Activated gamma-delta T cell treated with Interleukin-2 at 50 U/mL for 16 hours (primary cell): ENCODE measurements around the gene CACNA1G.

Source experiments
- DNase-seq: peaks from one replicate; pipeline ENCODE4 v3.0.0-alpha.2; 2020

Gene CACNA1G

GRCh38 chr17:50635732-50635981 lies 75.1 kb downstream of the CACNA1G start:
- no peak for DNase-seq

DNA sequence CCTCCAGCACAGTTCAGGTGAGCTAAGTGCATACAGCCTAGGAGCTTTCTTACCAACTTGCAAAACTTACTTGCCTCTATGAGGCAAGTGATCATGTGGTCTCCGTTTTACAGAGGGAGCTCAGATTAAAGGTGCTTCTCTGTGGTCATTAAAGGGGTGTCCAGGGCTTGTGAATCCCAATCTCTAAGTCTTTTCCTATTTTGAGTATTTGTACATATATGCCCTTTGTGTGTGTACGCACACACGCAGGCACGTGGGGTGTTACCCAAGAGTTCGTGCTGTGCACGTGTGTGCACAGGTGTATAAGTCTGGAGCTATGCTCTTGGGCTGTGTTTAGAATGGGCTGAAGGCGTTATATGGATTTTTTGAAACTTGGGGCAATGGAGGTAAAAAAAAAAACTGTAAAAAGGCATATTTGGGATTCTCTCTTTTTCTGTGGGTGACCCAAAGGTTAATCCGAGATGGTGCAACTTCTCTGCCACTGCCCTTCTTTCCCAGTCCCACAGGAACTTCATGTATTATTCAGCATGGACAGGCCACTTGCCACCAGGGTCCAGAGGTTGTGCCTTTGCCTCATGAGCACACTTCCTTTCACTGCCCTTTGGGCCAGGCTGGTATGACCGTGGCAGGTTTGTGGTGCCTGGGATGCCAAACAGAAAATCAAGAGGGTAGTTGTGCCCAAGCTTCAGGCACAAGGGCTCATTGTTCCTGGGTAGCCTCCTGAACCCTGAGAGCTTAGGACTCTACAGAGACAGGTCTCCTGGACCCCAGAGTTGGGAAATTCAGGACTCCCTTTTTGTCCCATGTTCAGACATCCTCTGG lies 75.7 kb downstream of the CACNA1G start:
- no peak for DNase-seq

DNA sequence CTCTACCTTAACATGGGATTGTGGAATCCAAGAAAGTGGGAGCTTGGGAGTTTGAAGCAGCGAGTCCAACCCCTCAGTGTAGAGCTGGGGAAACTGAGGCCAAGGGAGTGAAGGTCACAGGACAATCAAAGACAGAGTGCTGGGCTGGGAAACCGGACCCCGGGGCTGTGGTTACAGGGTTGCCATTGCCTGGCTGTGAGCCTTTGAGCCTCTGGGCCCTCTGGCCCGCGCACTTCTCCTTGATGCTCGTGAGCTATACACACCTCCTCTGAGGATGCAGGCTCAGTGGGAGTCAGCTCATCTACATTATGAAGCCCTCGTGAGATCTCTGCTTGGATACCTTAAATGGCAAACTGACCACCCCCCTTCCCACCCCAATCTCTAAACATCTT lies 76.3 kb downstream of the CACNA1G start:
- DNase-seq = no peak

- no peak for DNase-seq
Observed at GRCh38 chr17:50637829-50638605, 77.5 kb downstream of the CACNA1G start.

GRCh38 chr17:50638606-50638965 lies 78.1 kb downstream of the CACNA1G start:
- DNase-seq = no peak

GRCh38 chr17:50638966-50639713 lies 78.6 kb downstream of the CACNA1G start:
- DNase-seq = no peak

GRCh38 chr17:50640686-50641351 lies 80.3 kb downstream of the CACNA1G start:
- DNase-seq = no peak

GRCh38 chr17:50641357-50641756 lies 80.8 kb downstream of the CACNA1G start:
- DNase-seq = no peak

DNA sequence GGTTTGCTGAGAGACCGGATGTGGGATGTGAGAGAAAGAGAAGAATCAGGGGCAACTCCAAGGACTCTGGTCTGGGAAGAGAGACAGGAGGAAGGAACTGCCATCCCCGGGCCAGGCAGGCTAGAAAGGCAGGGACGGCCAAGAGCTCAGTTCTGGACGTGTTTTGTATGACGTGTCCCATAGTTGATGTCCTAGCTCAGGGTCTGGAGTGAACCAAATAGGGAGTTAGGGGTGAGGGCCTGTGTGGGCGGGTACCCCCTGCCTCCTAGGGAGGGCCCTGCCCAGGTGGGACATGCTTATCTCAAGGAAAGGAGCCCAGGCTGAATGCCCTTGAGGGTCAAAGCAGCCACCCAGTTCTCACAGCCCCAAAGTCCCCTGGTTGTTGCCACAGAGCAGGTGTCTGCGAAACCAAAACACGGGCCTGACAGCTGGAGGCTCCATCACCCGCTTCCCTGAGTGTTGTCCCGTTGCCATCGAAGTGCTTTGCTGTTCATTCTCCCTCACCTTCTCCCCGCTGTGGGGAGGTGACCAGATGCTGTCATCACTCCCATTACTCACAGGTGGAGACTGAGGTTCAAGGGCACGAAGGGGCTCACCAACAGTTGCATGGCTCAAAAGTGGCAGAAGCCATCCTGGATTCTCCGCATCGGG lies 81.7 kb downstream of the CACNA1G start:
- no peak for DNase-seq

- no peak for DNase-seq
Observed at GRCh38 chr17:50642722-50643656, 82.5 kb downstream of the CACNA1G start.

DNA sequence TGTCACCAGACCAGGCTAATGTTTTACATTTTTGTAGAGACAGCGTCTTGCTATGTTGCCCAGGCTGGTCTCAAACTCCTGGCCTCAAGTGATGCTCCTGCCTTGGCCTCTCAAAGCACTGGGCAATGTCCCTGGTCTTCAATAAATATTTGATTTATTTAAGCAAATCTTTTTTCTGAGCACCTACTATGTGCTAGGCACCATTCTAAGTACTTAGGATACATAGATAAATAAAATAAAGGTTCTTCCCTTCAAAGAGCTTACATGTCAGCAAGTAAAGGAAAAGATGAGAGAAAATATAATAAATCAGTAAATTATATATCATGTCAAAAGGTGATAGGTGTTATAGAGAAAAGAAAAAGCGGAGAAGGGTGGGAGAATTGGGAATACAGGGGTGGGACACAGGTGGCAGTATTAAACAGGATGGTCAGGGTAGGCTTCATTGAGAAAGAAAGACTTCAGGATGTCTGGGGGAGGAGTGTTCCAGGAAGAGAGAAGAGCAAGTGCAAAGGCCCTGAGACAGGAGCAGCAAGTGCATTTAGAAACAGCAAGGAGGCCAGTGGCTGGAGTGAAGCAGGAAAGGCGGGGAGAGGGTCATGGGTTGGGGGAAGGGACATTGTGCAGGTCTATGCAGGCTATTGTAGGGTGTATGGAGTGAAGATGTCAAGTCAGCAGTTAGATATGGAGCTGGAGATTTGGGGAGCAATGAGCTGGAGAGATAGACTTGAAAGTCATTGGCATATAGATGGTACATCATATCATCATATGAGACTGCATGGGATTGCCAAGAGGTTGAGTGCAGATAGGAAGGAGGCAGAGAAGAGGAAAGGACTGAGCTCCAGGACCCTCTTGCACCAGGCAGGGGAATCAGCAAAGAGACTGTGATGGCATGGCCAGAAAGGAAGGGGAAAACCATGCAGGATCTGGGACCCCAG lies 85.5 kb downstream of the CACNA1G start:
- DNase-seq = no peak

DNA sequence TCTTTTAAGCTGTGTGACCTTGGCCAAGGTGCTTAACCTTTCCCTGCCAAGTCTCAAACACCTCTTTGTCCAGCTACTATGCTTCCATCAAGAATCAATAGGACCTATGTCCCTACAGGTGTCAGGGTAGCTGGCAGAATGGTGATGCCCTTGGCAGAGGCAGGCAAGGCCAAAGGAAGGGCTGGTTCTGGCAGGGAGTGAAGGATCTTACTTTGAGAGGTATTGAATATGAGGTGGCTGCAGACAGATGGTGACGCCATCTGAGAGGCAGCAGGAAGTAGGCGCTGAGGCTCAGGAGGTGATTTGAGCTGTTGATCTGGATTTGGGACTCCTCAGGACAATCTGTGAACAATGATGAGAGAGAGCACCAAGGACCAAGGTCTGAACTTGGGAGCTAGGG lies 86.7 kb downstream of the CACNA1G start:
- DNase-seq = no peak

- no peak for DNase-seq
Observed at GRCh38 chr17:50649042-50649908, 88.8 kb downstream of the CACNA1G start.

DNA sequence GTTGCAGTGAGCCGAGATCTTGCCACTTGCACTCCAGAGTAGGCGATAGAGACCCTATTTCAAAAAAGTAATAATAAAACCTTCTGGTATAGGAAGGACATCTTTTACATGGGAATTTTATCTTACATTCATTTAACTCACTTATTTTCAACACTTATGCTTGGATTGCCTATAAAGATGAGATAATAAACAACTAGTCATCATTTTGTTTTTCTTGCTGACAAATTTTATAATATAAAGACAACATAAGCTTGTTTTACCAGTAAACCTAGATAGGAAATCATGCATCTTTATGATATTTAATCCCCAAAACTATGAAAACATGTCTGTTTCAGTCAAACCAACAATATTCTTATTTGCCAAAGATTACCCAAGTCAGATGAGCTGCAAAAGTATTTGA lies 91.1 kb downstream of the CACNA1G start:
- no peak for DNase-seq

DNA sequence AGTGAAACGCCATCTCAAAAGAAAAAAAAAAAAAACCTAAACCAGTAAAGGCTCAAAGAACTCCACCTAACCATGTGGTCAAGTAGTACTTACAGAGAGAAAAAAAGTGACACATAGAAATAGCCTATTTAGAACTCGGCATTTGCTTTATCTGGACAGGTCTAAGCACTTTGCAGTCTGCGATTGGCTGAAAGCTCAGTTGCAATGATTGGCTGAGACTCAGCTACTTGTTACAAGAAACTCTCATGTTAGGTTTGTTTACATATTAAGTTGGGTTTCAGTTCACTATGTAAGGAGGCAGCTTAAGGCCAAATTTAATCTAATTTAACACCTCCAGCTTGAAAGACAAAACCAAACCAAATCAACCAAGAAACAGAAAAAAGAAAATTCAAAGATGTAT lies 93.2 kb downstream of the CACNA1G start:
- no peak for DNase-seq

- DNase-seq = no peak
Observed at GRCh38 chr17:50656509-50656908, 96.0 kb downstream of the CACNA1G start.

DNA sequence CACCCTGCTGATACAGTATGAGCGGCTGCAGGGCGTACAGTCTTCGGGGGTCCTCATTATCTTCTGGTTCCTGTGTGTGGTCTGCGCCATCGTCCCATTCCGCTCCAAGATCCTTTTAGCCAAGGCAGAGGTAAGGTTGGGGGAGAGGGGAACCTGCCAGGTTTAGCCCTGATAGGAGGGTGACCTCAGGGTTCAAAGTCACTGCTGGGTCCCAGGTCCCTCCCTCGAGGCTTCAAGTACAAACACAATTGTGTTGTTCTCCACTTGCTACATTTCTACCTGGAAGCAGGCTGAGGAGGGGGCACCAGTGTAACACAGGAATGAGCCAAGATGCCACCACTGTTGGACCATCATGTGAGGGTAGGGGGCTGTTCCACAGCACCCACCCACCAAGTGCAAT lies 96.5 kb downstream of the CACNA1G start:
- DNase-seq = no peak

DNA sequence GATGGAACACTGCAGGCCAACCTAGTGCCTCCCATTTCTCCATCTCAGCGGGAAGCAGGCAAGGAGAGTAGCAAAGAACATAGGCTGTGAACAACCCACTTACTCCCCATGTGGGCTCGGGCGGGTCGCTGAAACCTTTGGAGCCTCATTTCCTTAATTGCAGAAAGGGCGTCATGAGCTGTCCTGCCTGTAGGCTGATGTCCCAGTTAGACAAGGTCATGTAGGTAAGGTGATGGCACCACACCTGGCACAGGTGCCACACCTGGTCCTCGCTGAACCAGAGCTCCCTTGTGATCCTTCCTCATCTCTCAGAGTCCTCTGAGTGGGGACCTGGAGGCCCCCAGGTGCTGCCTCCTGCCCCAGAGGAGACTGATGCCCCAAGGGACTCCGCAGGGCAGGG lies 97.1 kb downstream of the CACNA1G start:
- no peak for DNase-seq

DNA sequence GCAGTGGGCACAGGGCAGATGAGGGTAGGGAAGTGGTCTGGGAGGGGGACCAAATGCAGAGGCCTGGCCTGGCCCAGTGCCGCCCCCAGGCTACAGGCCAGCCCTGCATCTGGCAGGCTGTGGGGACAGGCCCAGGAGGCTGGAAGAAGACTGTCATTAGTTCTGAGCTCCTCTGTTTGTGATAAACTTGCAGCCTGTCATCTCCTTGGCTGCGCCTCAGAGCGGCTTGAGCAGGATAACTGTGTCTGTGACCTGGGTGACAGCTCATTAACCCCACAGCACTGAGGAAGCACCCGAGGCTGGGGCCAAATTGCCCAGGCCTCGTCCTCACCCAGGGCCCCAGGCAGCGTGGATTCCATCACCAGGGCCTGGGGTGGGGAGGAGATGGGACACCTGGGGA lies 98.1 kb downstream of the CACNA1G start:
- DNase-seq = no peak

DNA sequence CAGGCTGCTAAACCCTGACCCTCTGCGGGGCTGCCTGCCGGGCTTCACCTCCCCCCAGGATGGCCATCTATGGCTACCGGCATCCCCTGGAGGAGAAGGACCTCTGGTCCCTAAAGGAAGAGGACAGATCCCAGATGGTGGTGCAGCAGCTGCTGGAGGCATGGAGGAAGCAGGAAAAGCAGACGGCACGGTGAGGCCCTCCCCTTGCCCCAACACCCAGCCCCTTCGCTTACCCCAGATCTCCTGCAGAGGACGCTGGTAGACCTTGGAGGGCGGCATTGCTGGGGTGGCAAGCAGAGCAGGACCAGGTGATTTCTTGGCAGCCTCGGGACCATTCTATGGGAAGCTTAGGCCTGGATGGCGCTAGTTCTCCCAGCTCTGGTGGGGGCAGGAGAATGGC lies 98.7 kb downstream of the CACNA1G start:
- DNase-seq = no peak
